PC-3 (cell line): ENCODE results near the gene KCNQ5. TPM values are rescaled to one million over a fixed set of nuclear protein-coding genes. Genes with fewer than 3 reads are reported as not detected.

Source experiments
- ATAC-seq: fragments of 200-7000 bp; cut with Tn5 transposase; 2 replicates; pipeline ENCODE4 v1.9.1; 2020; ENCODE audit warnings: mild to moderate bottlenecking, moderate library complexity
- BruUV-seq: library from RNA; stranded (reverse); fragments of 400-500 nt; replicated peaks from 2 replicates; lab custom pipeline; 2021; lab: Mats Ljungman, UMichigan
- CTCF ChIA-PET: fragments of 300-600 bp; sonication (Branson Sonifier 250); formaldehyde crosslinking; loops from one replicate; lab custom pipeline; 2022; ENCODE audit warnings: antibody characterized with exemption; lab: Charles Lee
- POLR2A ChIA-PET: fragments of 300-600 bp; sonication (Branson Sonifier 250); formaldehyde crosslinking; loops from one replicate; lab custom pipeline; 2022; ENCODE audit warnings: antibody characterized with exemption; ENCODE audit not compliant: unreplicated experiment; lab: Charles Lee
- DNase-seq: peaks from one replicate; pipeline ENCODE4 v3.0.0-alpha.2; 2015
- H2AFZ ChIP-seq: fragments of 300-600 bp; sonication (generic); 2 replicates; pipeline ENCODE4 v1.6.0; 2016; ENCODE audit warnings: antibody characterized with exemption, low read length
- H3F3A ChIP-seq: fragments of 300-600 bp; sonication (generic); one replicate; pipeline ENCODE4 v1.6.0; 2017; ENCODE audit warnings: antibody characterized with exemption, low read length, control low read depth, mild to moderate bottlenecking; ENCODE audit not compliant: unreplicated experiment
- H3K27ac ChIP-seq: fragments of 300-600 bp; sonication (generic); 2 replicates; pipeline ENCODE4 v1.5.1; 2016; ENCODE audit warnings: mild to moderate bottlenecking, low read length
- H3K27me3 ChIP-seq: fragments of 300-600 bp; sonication (generic); 2 replicates; pipeline ENCODE4 v1.6.1; 2016; ENCODE audit warnings: low read length, mixed read lengths
- H3K36me3 ChIP-seq: fragments of 300-600 bp; sonication (generic); 2 replicates; pipeline ENCODE4 v1.6.1; 2016; ENCODE audit warnings: low read depth, mixed run types, low read length, mixed read lengths
- H3K4me1 ChIP-seq: fragments of 300-600 bp; sonication (generic); 2 replicates; pipeline ENCODE4 v1.5.1; 2016; ENCODE audit warnings: low read length; ENCODE audit not compliant: insufficient read depth
- H3K4me2 ChIP-seq: fragments of 300-600 bp; sonication (generic); 2 replicates; pipeline ENCODE4 v1.6.0; 2016; ENCODE audit warnings: low read length
- H3K4me3 ChIP-seq: fragments of 300-600 bp; sonication (generic); 2 replicates; pipeline ENCODE4 v1.5.1; 2016; ENCODE audit warnings: mild to moderate bottlenecking, low read length, mixed read lengths
- H3K79me2 ChIP-seq: fragments of 300-600 bp; sonication (generic); 2 replicates; pipeline ENCODE4 v1.6.1; 2017; ENCODE audit warnings: low read length, mixed read lengths
- H3K9ac ChIP-seq: fragments of 300-600 bp; sonication (generic); 2 replicates; pipeline ENCODE4 v1.6.0; 2016; ENCODE audit warnings: mild to moderate bottlenecking, low read length
- H3K9me2 ChIP-seq: fragments of 300-600 bp; sonication (generic); replicated peaks from 2 replicates; pipeline ENCODE4 v1.6.1; 2016; ENCODE audit warnings: mixed run types, low read length, mixed read lengths
- H3K9me3 ChIP-seq: fragments of 300-600 bp; sonication (generic); 2 replicates; pipeline ENCODE4 v1.6.1; 2016; ENCODE audit warnings: low read length, mixed read lengths
- H4K20me1 ChIP-seq: fragments of 300-600 bp; sonication (generic); 2 replicates; pipeline ENCODE4 v1.6.1; 2016; ENCODE audit warnings: low read length, mixed read lengths
- CTCF ChIP-seq: fragments of 300-600 bp; sonication (generic); conservative IDR thresholded peaks from 2 replicates; pipeline ENCODE4 v1.5.1; 2017; ENCODE audit warnings: antibody characterized with exemption, low read depth, mild to moderate bottlenecking, low read length
- EZH2 ChIP-seq: fragments of 300-600 bp; sonication (generic); IDR thresholded peaks from one replicate; pipeline ENCODE4 v1.6.1; 2017; ENCODE audit warnings: antibody characterized with exemption, mild to moderate bottlenecking, low read length; ENCODE audit not compliant: unreplicated experiment
- EZH2phosphoT487 ChIP-seq: fragments of 300-600 bp; sonication (generic); IDR thresholded peaks from 2 replicates; pipeline ENCODE4 v1.6.1; 2018; ENCODE audit warnings: mild to moderate bottlenecking, antibody characterized with exemption, low read length, borderline replicate concordance
- intact Hi-C: fragments of 100-400 bp; cut with micrococcal nuclease; formaldehyde crosslinking; loops from 2 replicates; pipeline ENCODE4 v1.9.0; 2023
- total RNA-seq: library from RNA; depleted of rRNA; stranded (reverse); fragments of >200 nt; gene quantifications from 2 replicates; pipeline ENCODE4 v1.2.3, GENCODE V29; 2014

Gene KCNQ5
- total RNA-seq, 1 experiment from 2014 or later = not detected

DNA sequence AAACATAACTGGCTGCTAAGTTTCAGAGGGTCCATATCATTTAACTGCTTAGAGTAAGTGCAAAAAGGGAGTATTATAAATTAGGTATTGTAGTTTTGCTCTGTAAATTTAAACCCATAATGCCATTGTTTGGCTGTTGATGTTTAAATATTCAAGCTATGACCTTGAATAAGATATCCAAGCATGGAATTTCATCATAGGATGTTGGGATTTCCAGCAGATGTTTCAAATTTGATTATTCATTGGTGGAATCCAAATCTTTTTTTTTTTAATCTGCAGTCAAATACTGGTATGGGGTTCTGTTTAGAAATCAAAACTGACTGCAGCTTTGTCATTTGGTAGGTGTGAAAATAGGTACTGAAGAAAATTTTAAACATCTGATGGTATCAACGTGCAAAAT is 442.4 kb downstream of the KCNQ5 start:
- H3K4me2 ChIP-seq = no peak overlapping the region
- H3K4me1 ChIP-seq = peaks cover 4% of the 10 kb centered on the region; the same call in 1 of the 2 replicates
- no peak overlapping the region for H3K27ac ChIP-seq
- no peaks in the 10 kb centered on the region for H3K9me2 ChIP-seq
- DNase-seq (no peak), ATAC-seq (no peak)
- CTCF ChIA-PET = no interaction called here
- H3F3A ChIP-seq = no peaks in the 10 kb centered on the region
- POLR2A ChIA-PET = no interaction called here
- H3K36me3 ChIP-seq = no peaks in the 10 kb centered on the region
- no peak overlapping the region for H2AFZ ChIP-seq
- no TSS peak for BruUV-seq
- no peak for TF ChIP-seq EZH2phosphoT487
- no peak for TF ChIP-seq CTCF
- TF ChIP-seq EZH2 = no peak
- H3K79me2 ChIP-seq = no peaks in the 10 kb centered on the region
- no peaks in the 10 kb centered on the region for H4K20me1 ChIP-seq
- H3K4me3 ChIP-seq = no peak overlapping the region
- no peaks in the 10 kb centered on the region for H3K9me3 ChIP-seq
- no peaks in the 10 kb centered on the region for H3K27me3 ChIP-seq
- H3K9ac ChIP-seq = no peak overlapping the region
- intact Hi-C loops = no loop called here

DNA sequence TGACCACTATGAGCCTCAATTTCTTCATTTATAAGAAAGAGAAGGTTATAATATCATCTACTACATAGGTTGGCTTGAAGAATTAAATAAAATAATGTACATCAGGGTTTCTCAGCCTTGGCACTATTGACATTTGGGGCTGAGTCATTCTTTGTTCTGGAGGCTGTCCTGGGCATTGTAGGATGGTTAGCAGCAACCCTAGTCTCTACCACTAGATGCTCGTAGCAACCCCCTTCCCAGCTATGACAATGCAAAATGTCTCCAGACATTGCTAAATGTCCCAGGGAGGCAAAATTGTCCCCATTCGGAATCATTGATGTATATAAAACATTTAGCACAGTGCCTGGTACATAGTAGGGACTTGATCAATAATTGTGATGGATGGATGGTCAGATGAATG is 451.4 kb downstream of the KCNQ5 start:
- H3K79me2 ChIP-seq = no peaks in the 10 kb centered on the region
- H3K4me3 ChIP-seq = no peak overlapping the region
- POLR2A ChIA-PET = no interaction called here
- CTCF ChIA-PET = interaction anchor here (0.7 kb wide), 1 partner anchor 260 kb away, joined by 3 read pairs; no protein-coding TSS in a partner anchor
- H3K36me3 ChIP-seq = no peaks in the 10 kb centered on the region
- no peak overlapping the region for H2AFZ ChIP-seq
- H3F3A ChIP-seq = peaks cover 5% of the 10 kb centered on the region
- no peaks in the 10 kb centered on the region for H4K20me1 ChIP-seq
- no peaks in the 10 kb centered on the region for H3K27me3 ChIP-seq
- H3K27ac ChIP-seq = peak overlapping the region; percentile 95
- peak overlapping the region; percentile 71 for H3K9ac ChIP-seq
- ATAC-seq = peak; percentile 69
- H3K9me2 ChIP-seq = no peaks in the 10 kb centered on the region
- peak overlapping the region; percentile 37 for H3K4me2 ChIP-seq
- intact Hi-C loops = loop anchor here (5.0 kb wide), 2 partner anchors 96 to 521 kb away; no protein-coding TSS in a partner anchor
- no peaks in the 10 kb centered on the region for H3K9me3 ChIP-seq
- H3K4me1 ChIP-seq = peaks cover 44% of the 10 kb centered on the region
- DNase-seq = peak; percentile 76
- BruUV-seq = no TSS peak
- TF ChIP-seq CTCF = peak; percentile 21; the same call in 1 of the 2 replicates
- TF ChIP-seq EZH2 = no peak
- TF ChIP-seq EZH2phosphoT487 = no peak

DNA sequence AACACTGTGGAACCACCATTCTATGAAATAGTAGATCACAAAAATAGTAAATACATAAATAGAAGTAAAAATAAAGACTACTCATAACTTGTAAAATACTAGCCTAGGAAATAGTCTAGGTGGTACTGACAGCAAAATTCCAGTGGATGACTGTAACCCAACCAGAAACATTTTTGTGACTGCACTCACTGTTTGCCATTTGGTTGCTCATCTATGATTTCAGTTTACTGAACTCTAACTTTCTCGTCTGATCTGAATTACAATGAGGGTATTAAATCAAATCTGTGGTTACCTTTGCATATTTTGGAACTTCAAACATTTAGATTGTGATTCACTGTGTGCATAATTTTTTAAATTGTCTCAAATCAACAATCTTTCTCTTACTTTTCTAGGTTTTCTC is 452.3 kb downstream of the KCNQ5 start:
- Histone ChIP-seq H3K36me3 (no peaks in the 10 kb centered on the region), H2AFZ (no peak overlapping the region), H3K9me3 (no peaks in the 10 kb centered on the region), H3K4me1 (peaks cover 53% of the 10 kb centered on the region), H4K20me1 (no peaks in the 10 kb centered on the region), H3K9ac (peak overlapping the region; percentile 71), H3K4me3 (no peak overlapping the region), H3K4me2 (peak overlapping the region; percentile 47; the same call in 1 of the 2 replicates), H3K27ac (peak overlapping the region; percentile 95), H3K27me3 (no peaks in the 10 kb centered on the region), H3F3A (peaks cover 11% of the 10 kb centered on the region), H3K79me2 (no peaks in the 10 kb centered on the region), H3K9me2 (no peaks in the 10 kb centered on the region)
- BruUV-seq = no TSS peak
- no peak for TF ChIP-seq EZH2
- TF ChIP-seq CTCF = no peak
- TF ChIP-seq EZH2phosphoT487 = no peak
- DNase-seq (peak; percentile 91), ATAC-seq (peak; percentile 83)
- ChIA-PET POLR2A (no interaction called here), CTCF (no interaction called here)
- intact Hi-C loops = loop anchor here (1.0 to 5.0 kb wide), 5 partner anchors 44 to 522 kb away; no protein-coding TSS in a partner anchor
